Stimulated activated CD4-positive, alpha-beta T cell treated with anti-CD3 and anti-CD28 coated beads, Interleukin-4, amount 100 ng/mL, for 48 hours (primary cell): Measurements from ENCODE around the gene SFMBT2.

Experiments used
- DNase-seq, 2 donors: peaks; one replicate each; pipeline ENCODE4 v3.0.0-alpha.2; 2020; ENCODE audit warnings: low read depth in 2 of 2

Gene SFMBT2

GRCh38 chr10:7298495-7298894 lies 112.3 kb downstream of the SFMBT2 start:
- no peak for DNase-seq

GRCh38 chr10:7297094-7297493 lies 113.7 kb downstream of the SFMBT2 start:
- no peak for DNase-seq

- DNase-seq = no peak
Observed at GRCh38 chr10:7296648-7297047, 114.2 kb downstream of the SFMBT2 start.

- DNase-seq = no peak
Observed at GRCh38 chr10:7296076-7296475, 114.8 kb downstream of the SFMBT2 start.

- no peak for DNase-seq
Observed at GRCh38 chr10:7293378-7293920, 117.4 kb downstream of the SFMBT2 start.

GRCh38 chr10:7291487-7292270 lies 119.2 kb downstream of the SFMBT2 start:
- no peak for DNase-seq

- DNase-seq = no peak
Observed at GRCh38 chr10:7288060-7288690, 122.7 kb downstream of the SFMBT2 start.

GRCh38 chr10:7287377-7287776 lies 123.5 kb downstream of the SFMBT2 start:
- DNase-seq = no peak

GRCh38 chr10:7285522-7286322 lies 125.1 kb downstream of the SFMBT2 start:
- DNase-seq = no peak

- no peak for DNase-seq
Observed at GRCh38 chr10:7283246-7283645, 127.6 kb downstream of the SFMBT2 start.

GRCh38 chr10:7282457-7282856 lies 128.4 kb downstream of the SFMBT2 start:
- no peak for DNase-seq

- DNase-seq = no peak
Observed at GRCh38 chr10:7281429-7281828, 129.4 kb downstream of the SFMBT2 start.

- no peak for DNase-seq
Observed at GRCh38 chr10:7279303-7279702, 131.5 kb downstream of the SFMBT2 start.

- no peak for DNase-seq
Observed at GRCh38 chr10:7277867-7278266, 133.0 kb downstream of the SFMBT2 start.

GRCh38 chr10:7277432-7277831 lies 133.4 kb downstream of the SFMBT2 start:
- no peak for DNase-seq

- no peak for DNase-seq
Observed at GRCh38 chr10:7275761-7276440, 134.9 kb downstream of the SFMBT2 start.

- DNase-seq = no peak
Observed at GRCh38 chr10:7274293-7274692, 136.5 kb downstream of the SFMBT2 start.

- DNase-seq = no peak
Observed at GRCh38 chr10:7272008-7272407, 138.8 kb downstream of the SFMBT2 start.

GRCh38 chr10:7269988-7270387 lies 140.8 kb downstream of the SFMBT2 start:
- DNase-seq = no peak

GRCh38 chr10:7267142-7267541 lies 143.7 kb downstream of the SFMBT2 start:
- DNase-seq = no peak

GRCh38 chr10:7265396-7266123 lies 145.3 kb downstream of the SFMBT2 start:
- DNase-seq = no peak
